Umbilical cord (tissue), 2 donors: ENCODE results near the gene CYLD. TPM values are rescaled to one million over a fixed set of nuclear protein-coding genes. Genes with fewer than 3 reads are reported as not detected.

Source experiments
- DNase-seq: peaks from one replicate; pipeline ENCODE4 v3.0.0-alpha.2; 2015; ENCODE audit warnings: low spot score
- total RNA-seq: library from RNA; depleted of rRNA; stranded (reverse); fragments of >200 nt; gene quantifications from one replicate; pipeline ENCODE4 v1.2.3, GENCODE V29; 2014; ENCODE audit warnings: low replicate concordance; ENCODE audit not compliant: insufficient read depth

The CYLD gene
- total RNA-seq, 1 donor from 2014 or later: 59.2 TPM

GRCh38 chr16:50739031-50739430 is 2.9 kb upstream of the CYLD start:
- DNase-seq: no peak

- no peak for DNase-seq
Measured at GRCh38 chr16:50740736-50741135, 1.1 kb upstream of the CYLD start.

- no peak for DNase-seq
Measured at GRCh38 chr16:50741225-50741780, 583 bp upstream of the CYLD start.

- DNase-seq: no peak
Measured at GRCh38 chr16:50742576-50743200, 802 bp downstream of the CYLD start.

- DNase-seq: no peak
Measured at GRCh38 chr16:50743581-50744225, 1.8 kb downstream of the CYLD start.

GRCh38 chr16:50744881-50745280 is 3.0 kb downstream of the CYLD start:
- no peak for DNase-seq

GRCh38 chr16:50745940-50746339 is 4.1 kb downstream of the CYLD start:
- no peak for DNase-seq

GRCh38 chr16:50747207-50747956 is 5.5 kb downstream of the CYLD start:
- DNase-seq: no peak

GRCh38 chr16:50751528-50751927 is 9.6 kb downstream of the CYLD start:
- no peak for DNase-seq

GRCh38 chr16:50752471-50753235 is 10.8 kb downstream of the CYLD start:
- no peak for DNase-seq

- no peak for DNase-seq
Measured at GRCh38 chr16:50756473-50756872, 14.6 kb downstream of the CYLD start.

- no peak for DNase-seq
Measured at GRCh38 chr16:50761267-50761666, 19.4 kb downstream of the CYLD start.

GRCh38 chr16:50762241-50762640 is 20.4 kb downstream of the CYLD start:
- no peak for DNase-seq

- no peak for DNase-seq
Measured at GRCh38 chr16:50763211-50763610, 21.3 kb downstream of the CYLD start.

- DNase-seq: no peak
Measured at GRCh38 chr16:50765260-50765659, 23.4 kb downstream of the CYLD start.

GRCh38 chr16:50765861-50766260 is 24.0 kb downstream of the CYLD start:
- DNase-seq: no peak

- no peak for DNase-seq
Measured at GRCh38 chr16:50767197-50767596, 25.3 kb downstream of the CYLD start.

- no peak for DNase-seq
Measured at GRCh38 chr16:50771366-50771765, 29.5 kb downstream of the CYLD start.

GRCh38 chr16:50774405-50774804 is 32.5 kb downstream of the CYLD start:
- no peak for DNase-seq

- no peak for DNase-seq
Measured at GRCh38 chr16:50774960-50775359, 33.1 kb downstream of the CYLD start.

GRCh38 chr16:50776037-50776436 is 34.2 kb downstream of the CYLD start:
- DNase-seq: no peak
